ENCODE data around the gene MDN1. TPM values are rescaled to one million over a fixed set of nuclear protein-coding genes. Genes with fewer than 3 reads are reported as not detected.

The MDN1 gene
- total and polyA plus RNA-seq, 3 donors from 2014 or later: 39.1 to 89.0 (median 80.3) TPM

DNA sequence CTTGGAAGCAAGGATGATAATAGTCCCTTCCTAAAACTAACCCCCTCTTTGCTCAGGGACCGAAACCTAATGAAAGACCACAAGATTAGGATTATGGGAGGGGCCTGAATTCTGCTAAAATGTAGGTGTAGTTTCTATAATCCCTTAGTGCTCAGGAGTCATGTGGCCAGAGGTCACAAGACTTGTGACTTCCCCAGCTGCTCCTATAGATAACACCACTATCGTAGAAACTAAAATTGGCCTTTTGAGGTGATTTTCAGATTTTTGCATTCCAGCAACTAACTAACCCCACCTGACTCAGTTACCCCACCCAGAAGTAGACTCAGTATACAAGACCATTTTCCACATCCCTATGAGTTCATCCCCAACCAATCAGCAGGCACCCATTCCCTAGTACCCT lies 42.1 kb downstream of the MDN1 start:
- TF ChIP-seq CTCF (IDR thresholded peaks at IDR 0.05) (no peak), POLR2A (IDR thresholded peaks at IDR 0.05) (no peak)
- intact Hi-C loops (cut with DNase I; ENCODE audit: low total_unique reads): no loop called here
- H3K9me3 ChIP-seq: no peaks in the 10 kb centered on the region
- H3K4me1 ChIP-seq: no peaks in the 10 kb centered on the region
- no peaks in the 10 kb centered on the region for H3K36me3 ChIP-seq (ENCODE audit: low read depth, missing control alignments)
- no peak overlapping the region for H3K4me3 ChIP-seq
- no peak overlapping the region for H3K27ac ChIP-seq
- no peak for DNase-seq
- no peaks in the 10 kb centered on the region for H3K27me3 ChIP-seq
- 93 to 100% methylated on average over 2 of the region's 2 CpGs for WGBS, 2 donors

- no peaks in the 10 kb centered on the region for H3K27me3 ChIP-seq
- TF ChIP-seq POLR2A (IDR thresholded peaks at IDR 0.05): no peak
- TF ChIP-seq CTCF (IDR thresholded peaks at IDR 0.05): no peak
- H3K9me3 ChIP-seq: no peaks in the 10 kb centered on the region
- no peak overlapping the region for H3K4me3 ChIP-seq
- no peaks in the 10 kb centered on the region for H3K4me1 ChIP-seq
- 92 to 100% methylated on average over 1 of the region's 1 CpG for WGBS, 2 donors
- intact Hi-C loops (cut with DNase I; ENCODE audit: low total_unique reads): no loop called here
- no peak for DNase-seq
- no peaks in the 10 kb centered on the region for H3K36me3 ChIP-seq (ENCODE audit: low read depth, missing control alignments)
- H3K27ac ChIP-seq: no peak overlapping the region
These were observed 42.9 kb downstream of the MDN1 start for GRCh38 chr6:89776583-89777233.

- Histone ChIP-seq H3K9me3 (no peaks in the 10 kb centered on the region), H3K4me1 (no peaks in the 10 kb centered on the region), H3K27ac (no peak overlapping the region), H3K27me3 (no peaks in the 10 kb centered on the region), H3K4me3 (no peak overlapping the region), H3K36me3 (ENCODE audit: low read depth, missing control alignments) (no peaks in the 10 kb centered on the region)
- DNase-seq: no peak
- TF ChIP-seq CTCF (IDR thresholded peaks at IDR 0.05): no peak
- TF ChIP-seq POLR2A (IDR thresholded peaks at IDR 0.05): no peak
- 89 to 100% methylated on average over 1 of the region's 1 CpG for WGBS, 2 donors
- intact Hi-C loops (cut with DNase I; ENCODE audit: low total_unique reads): no loop called here
These were observed 44.4 kb downstream of the MDN1 start for GRCh38 chr6:89775150-89775549.

DNA sequence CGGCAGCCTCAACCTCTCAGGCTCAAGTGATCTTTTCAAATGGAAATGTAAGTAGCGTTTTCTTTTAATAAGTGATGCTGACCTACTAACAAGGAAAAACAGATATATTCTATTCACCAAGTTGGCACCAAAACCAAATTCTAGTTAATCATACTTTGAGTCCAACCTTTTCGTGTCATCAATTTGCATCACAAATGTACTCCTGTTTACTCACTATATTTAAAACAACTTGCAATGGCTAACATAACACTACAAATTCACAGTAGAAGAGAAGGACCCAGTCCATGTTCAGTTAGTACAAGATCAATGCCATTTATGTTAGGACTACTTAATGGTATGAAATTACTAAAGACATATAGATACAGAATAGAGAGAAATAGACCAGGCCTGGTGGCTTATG lies 50.0 kb downstream of the MDN1 start:
- no peak overlapping the region for H3K27ac ChIP-seq
- 90 to 97% methylated on average over 3 of the region's 3 CpGs for WGBS, 2 donors
- intact Hi-C loops (cut with DNase I; ENCODE audit: low total_unique reads): no loop called here
- no peaks in the 10 kb centered on the region for H3K27me3 ChIP-seq
- no peak overlapping the region for H3K4me3 ChIP-seq
- no peaks in the 10 kb centered on the region for H3K36me3 ChIP-seq (ENCODE audit: low read depth, missing control alignments)
- H3K4me1 ChIP-seq: peaks cover 7% of the 10 kb centered on the region
- no peak for DNase-seq
- no peaks in the 10 kb centered on the region for H3K9me3 ChIP-seq
- TF ChIP-seq POLR2A (IDR thresholded peaks at IDR 0.05) (no peak), CTCF (IDR thresholded peaks at IDR 0.05) (no peak)

- H3K27ac ChIP-seq: no peak overlapping the region
- no peaks in the 10 kb centered on the region for H3K9me3 ChIP-seq
- intact Hi-C loops (cut with DNase I; ENCODE audit: low total_unique reads): no loop called here
- peaks cover 10% of the 10 kb centered on the region for H3K4me1 ChIP-seq
- WGBS, 2 donors: 74 to 86% methylated on average over 6 of the region's 6 CpGs
- DNase-seq: no peak
- no peaks in the 10 kb centered on the region for H3K27me3 ChIP-seq
- H3K36me3 ChIP-seq (ENCODE audit: low read depth, missing control alignments): no peaks in the 10 kb centered on the region
- no peak overlapping the region for H3K4me3 ChIP-seq
- TF ChIP-seq POLR2A (IDR thresholded peaks at IDR 0.05) (no peak), CTCF (IDR thresholded peaks at IDR 0.05) (no peak)
These were observed 51.3 kb downstream of the MDN1 start for GRCh38 chr6:89768324-89768723.
